Caco-2 (cell line): ENCODE results near the gene MPZL3. TPM values are rescaled to one million over a fixed set of nuclear protein-coding genes. Genes with fewer than 3 reads are reported as not detected.
A peak's percentile ranks its signal among the peaks of the same experiment; 100 is the strongest.

Experiments used
- BruUV-seq: library from RNA; stranded (reverse); fragments of 400-500 nt; replicated peaks from 2 replicates; lab custom pipeline; 2021; lab: Mats Ljungman, UMichigan
- CTCF ChIA-PET: fragments of 300-600 bp; sonication (Branson Sonifier 250); formaldehyde crosslinking; loops from one replicate; lab custom pipeline; 2022; ENCODE audit warnings: antibody characterized with exemption; lab: Charles Lee
- POLR2A ChIA-PET: fragments of 300-600 bp; sonication (Branson Sonifier 250); formaldehyde crosslinking; loops from one replicate; lab custom pipeline; 2022; ENCODE audit warnings: antibody characterized with exemption; lab: Charles Lee
- DNase-seq, 2 experiments: peaks; one replicate each; pipeline versions ENCODE4 v3.0.0 to v3.0.0-alpha.2; 2020 to 2022
- H3K27me3 ChIP-seq: replicated peaks from 2 replicates; pipeline ENCODE4 v1.6.0; 2011; ENCODE audit warnings: low read length; ENCODE audit not compliant: control insufficient read depth, insufficient read depth
- H3K36me3 ChIP-seq: 2 replicates; pipeline ENCODE4 v1.5.1; 2011; ENCODE audit warnings: low read length; ENCODE audit not compliant: control insufficient read depth, insufficient read depth
- H3K4me1 ChIP-seq: fragments of 250-450 bp; sonication (Bioruptor Pico); 2 replicates; pipeline ENCODE4 v1.5.1; 2020; ENCODE audit warnings: mild to moderate bottlenecking
- H3K4me3 ChIP-seq: 2 replicates; pipeline ENCODE4 v1.5.1; 2011; ENCODE audit warnings: low read depth, mild to moderate bottlenecking, control low read depth, low read length
- H3K9me3 ChIP-seq: fragments of 250-450 bp; sonication (Bioruptor Pico); 2 replicates; pipeline ENCODE4 v1.5.1; 2020; ENCODE audit warnings: mild to moderate bottlenecking, moderate library complexity
- H3K27ac Mint-ChIP-seq: one replicate; pipeline ENCODE4 v1.8.0; 2022; ENCODE audit warnings: mixed read lengths; ENCODE audit not compliant: unreplicated experiment
- H3K27me3 Mint-ChIP-seq: one replicate; pipeline ENCODE4 v1.8.0; 2022; ENCODE audit warnings: mixed read lengths; ENCODE audit not compliant: insufficient read depth, unreplicated experiment
- H3K36me3 Mint-ChIP-seq: one replicate; pipeline ENCODE4 v1.8.0; 2022; ENCODE audit warnings: mild to moderate bottlenecking, mixed read lengths; ENCODE audit not compliant: insufficient read depth, unreplicated experiment
- H3K4me1 Mint-ChIP-seq: one replicate; pipeline ENCODE4 v1.8.0; 2022; ENCODE audit warnings: low read depth, mixed read lengths; ENCODE audit not compliant: unreplicated experiment
- H3K4me3 Mint-ChIP-seq: one replicate; pipeline ENCODE4 v1.8.0; 2022; ENCODE audit warnings: mild to moderate bottlenecking, moderate library complexity, mixed read lengths; ENCODE audit not compliant: unreplicated experiment
- H3K9me3 Mint-ChIP-seq: one replicate; pipeline ENCODE4 v1.8.0; 2022; ENCODE audit warnings: mixed read lengths; ENCODE audit not compliant: unreplicated experiment
- intact Hi-C: fragments of 100-400 bp; cut with micrococcal nuclease; formaldehyde crosslinking; loops from one replicate; pipeline ENCODE4 v1.10.0; 2022; ENCODE audit not compliant: unreplicated experiment
- total RNA-seq: library from RNA; stranded (reverse); gene quantifications from 2 replicates; pipeline ENCODE4 v1.2.3, GENCODE V29; 2022
- TF ChIP-seq, protein P1 (sequence below), 2 experiments: fragments of 200-600 bp in 1 of 2; IDR thresholded peaks; 1 replicate in 1 of 2; 2 replicates in 1 of 2; pipeline versions ENCODE4 v1.5.1 to v1.8.0; 2011 to 2022; ENCODE audit warnings: antibody characterized with exemption in 1 of 2, control low read depth in 1 of 2, inconsistent platforms in 1 of 2, low read depth in 1 of 2, low read length in 1 of 2, mild to moderate bottlenecking in 1 of 2, moderate library complexity in 1 of 2; ENCODE audit not compliant: insufficient read depth in 1 of 2, severe bottlenecking in 1 of 2, unreplicated experiment in 1 of 2

The MPZL3 gene
- total RNA-seq, 1 experiment from 2014 or later: 31.8 TPM

DNA sequence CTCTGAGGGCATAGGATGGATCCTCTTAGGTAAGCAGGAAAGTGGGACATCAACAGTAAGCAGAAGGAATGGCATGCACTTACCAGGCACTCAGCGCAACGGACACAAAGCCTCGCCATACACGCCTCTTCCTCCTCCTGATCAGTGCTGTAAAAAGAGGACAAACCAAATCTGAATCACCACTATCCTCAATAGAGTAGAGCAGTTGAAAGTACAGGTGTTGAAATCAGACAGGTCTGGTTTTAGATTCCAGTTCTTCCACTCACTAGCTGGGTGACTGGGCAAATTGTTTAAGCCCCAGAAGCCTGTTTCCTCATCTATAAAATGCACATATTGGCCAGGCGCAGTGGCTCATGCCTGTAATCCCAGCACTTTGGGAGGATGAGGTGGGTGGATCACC, 18.8 kb downstream of the MPZL3 start:
- H3K36me3 ChIP-seq: peaks cover 9% of the 10 kb centered on the region
- ChIA-PET POLR2A (interaction anchor here (0.7 kb wide), 1 partner anchor 18 kb away, joined by 3 read pairs; no protein-coding TSS in a partner anchor), CTCF (interaction anchor here (0.6 kb wide), 1 partner anchor 118 kb away, joined by 3 read pairs; no protein-coding TSS in a partner anchor)
- TF ChIP-seq, protein P1, sequence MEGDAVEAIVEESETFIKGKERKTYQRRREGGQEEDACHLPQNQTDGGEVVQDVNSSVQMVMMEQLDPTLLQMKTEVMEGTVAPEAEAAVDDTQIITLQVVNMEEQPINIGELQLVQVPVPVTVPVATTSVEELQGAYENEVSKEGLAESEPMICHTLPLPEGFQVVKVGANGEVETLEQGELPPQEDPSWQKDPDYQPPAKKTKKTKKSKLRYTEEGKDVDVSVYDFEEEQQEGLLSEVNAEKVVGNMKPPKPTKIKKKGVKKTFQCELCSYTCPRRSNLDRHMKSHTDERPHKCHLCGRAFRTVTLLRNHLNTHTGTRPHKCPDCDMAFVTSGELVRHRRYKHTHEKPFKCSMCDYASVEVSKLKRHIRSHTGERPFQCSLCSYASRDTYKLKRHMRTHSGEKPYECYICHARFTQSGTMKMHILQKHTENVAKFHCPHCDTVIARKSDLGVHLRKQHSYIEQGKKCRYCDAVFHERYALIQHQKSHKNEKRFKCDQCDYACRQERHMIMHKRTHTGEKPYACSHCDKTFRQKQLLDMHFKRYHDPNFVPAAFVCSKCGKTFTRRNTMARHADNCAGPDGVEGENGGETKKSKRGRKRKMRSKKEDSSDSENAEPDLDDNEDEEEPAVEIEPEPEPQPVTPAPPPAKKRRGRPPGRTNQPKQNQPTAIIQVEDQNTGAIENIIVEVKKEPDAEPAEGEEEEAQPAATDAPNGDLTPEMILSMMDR (IDR thresholded peaks at IDR 0.05; ENCODE audit: insufficient read depth in 1 of 2, low read depth in 1 of 2, low read length in 1 of 2, severe bottlenecking in 1 of 2, unreplicated experiment in 1 of 2): no peak
- BruUV-seq: no TSS peak
- Mint-ChIP-seq H3K27ac (no peak overlapping the region), H3K9me3 (no peaks in the 10 kb centered on the region), H3K27me3 (no peaks in the 10 kb centered on the region), H3K4me3 (no peak overlapping the region), H3K4me1 (peaks cover 30% of the 10 kb centered on the region), H3K36me3 (peaks cover 25% of the 10 kb centered on the region)
- no peaks in the 10 kb centered on the region for H3K9me3 ChIP-seq
- peak in 1 of 2 experiments; percentile 58 for DNase-seq
- H3K4me3 ChIP-seq: no peak overlapping the region
- intact Hi-C loops: no loop called here
- H3K4me1 ChIP-seq: peaks cover 50% of the 10 kb centered on the region
- no peaks in the 10 kb centered on the region for H3K27me3 ChIP-seq

DNA sequence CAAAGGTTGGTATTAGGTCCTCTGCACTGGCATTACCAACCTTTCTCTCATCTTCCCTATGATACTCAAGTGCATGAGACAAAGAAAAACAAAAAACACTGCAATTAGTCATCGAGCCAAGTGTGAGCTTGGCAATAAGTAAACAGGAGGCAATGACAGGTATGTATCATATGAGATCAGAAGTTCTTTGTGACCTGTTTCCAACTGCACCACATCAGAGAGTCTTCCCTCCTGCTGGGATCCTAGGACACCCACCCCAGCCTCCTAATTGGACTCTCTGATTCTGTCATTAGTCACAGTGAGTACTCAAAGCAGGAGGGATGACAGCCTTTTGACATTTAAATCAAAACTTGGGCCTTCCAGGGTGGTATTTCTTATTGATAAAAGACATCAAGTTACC, 19.5 kb downstream of the MPZL3 start:
- no peak overlapping the region for H3K4me3 ChIP-seq
- H3K9me3 ChIP-seq: no peaks in the 10 kb centered on the region
- ChIA-PET CTCF (no interaction called here), POLR2A (no interaction called here)
- H3K4me3 Mint-ChIP-seq: no peak overlapping the region
- BruUV-seq: no TSS peak
- peaks cover 28% of the 10 kb centered on the region for H3K4me1 Mint-ChIP-seq
- peaks cover 42% of the 10 kb centered on the region for H3K4me1 ChIP-seq
- H3K27me3 ChIP-seq: no peaks in the 10 kb centered on the region
- peaks cover 9% of the 10 kb centered on the region for H3K36me3 ChIP-seq
- intact Hi-C loops: no loop called here
- H3K9me3 Mint-ChIP-seq: no peaks in the 10 kb centered on the region
- H3K27ac Mint-ChIP-seq: no peak overlapping the region
- no peak for DNase-seq
- peaks cover 25% of the 10 kb centered on the region for H3K36me3 Mint-ChIP-seq
- TF ChIP-seq, protein P1 (IDR thresholded peaks at IDR 0.05; ENCODE audit: insufficient read depth in 1 of 2, low read depth in 1 of 2, low read length in 1 of 2, severe bottlenecking in 1 of 2, unreplicated experiment in 1 of 2): no peak
- no peaks in the 10 kb centered on the region for H3K27me3 Mint-ChIP-seq

- peaks cover 30% of the 10 kb centered on the region for H3K4me1 ChIP-seq
- Mint-ChIP-seq H3K9me3 (no peaks in the 10 kb centered on the region), H3K4me3 (no peak overlapping the region), H3K27ac (no peak overlapping the region), H3K36me3 (peaks cover 25% of the 10 kb centered on the region), H3K4me1 (peaks cover 26% of the 10 kb centered on the region), H3K27me3 (no peaks in the 10 kb centered on the region)
- BruUV-seq: no TSS peak
- TF ChIP-seq, protein P1 (IDR thresholded peaks at IDR 0.05; ENCODE audit: insufficient read depth in 1 of 2, low read depth in 1 of 2, low read length in 1 of 2, severe bottlenecking in 1 of 2, unreplicated experiment in 1 of 2): no peak
- H3K36me3 ChIP-seq: peaks cover 9% of the 10 kb centered on the region
- intact Hi-C loops: no loop called here
- ChIA-PET POLR2A (no interaction called here), CTCF (no interaction called here)
- DNase-seq: no peak
- H3K4me3 ChIP-seq: no peak overlapping the region
- H3K9me3 ChIP-seq: no peaks in the 10 kb centered on the region
- no peaks in the 10 kb centered on the region for H3K27me3 ChIP-seq
Measured at GRCh38 chr11:118231461-118231860, 20.7 kb downstream of the MPZL3 start.
